MM.1S (cell line): Measurements from ENCODE around the gene A1BG.
"Not testable (repeated sequence)": the region's sequence is repeated elsewhere in the genome, so short reads cannot be mapped to it uniquely, and the experiment has no call there.

Source experiments
- DNase-seq: peaks from one replicate; pipeline ENCODE4 v3.0.0-alpha.2; 2015
- H2AFZ ChIP-seq: fragments of 300-600 bp; sonication (generic); 2 replicates; pipeline ENCODE4 v1.6.0; 2016; ENCODE audit warnings: antibody characterized with exemption, low read length
- H3F3A ChIP-seq: fragments of 300-600 bp; sonication (generic); 2 replicates; pipeline ENCODE4 v1.6.1; 2016; ENCODE audit warnings: mild to moderate bottlenecking, antibody characterized with exemption, low read length, moderate library complexity, mixed read lengths; ENCODE audit not compliant: insufficient read depth
- H3K27ac ChIP-seq: fragments of 300-600 bp; sonication (generic); 2 replicates; pipeline ENCODE4 v1.5.1; 2016; ENCODE audit warnings: mild to moderate bottlenecking, low read length
- H3K27me3 ChIP-seq: fragments of 300-600 bp; sonication (generic); replicated peaks from 2 replicates; pipeline ENCODE4 v1.6.0; 2016; ENCODE audit warnings: low read length; ENCODE audit not compliant: insufficient read depth
- H3K36me3 ChIP-seq: fragments of 300-600 bp; sonication (generic); replicated peaks from 2 replicates; pipeline ENCODE4 v1.6.1; 2016; ENCODE audit warnings: mild to moderate bottlenecking, low read length, mixed read lengths; ENCODE audit not compliant: insufficient read depth
- H3K4me1 ChIP-seq: fragments of 300-600 bp; sonication (generic); 2 replicates; pipeline ENCODE4 v1.6.1; 2016; ENCODE audit warnings: low read length, mixed read lengths
- H3K4me2 ChIP-seq: fragments of 300-600 bp; sonication (generic); 2 replicates; pipeline ENCODE4 v1.6.0; 2016; ENCODE audit warnings: low read depth, low read length
- H3K4me3 ChIP-seq: fragments of 300-600 bp; sonication (generic); 2 replicates; pipeline ENCODE4 v1.5.1; 2016; ENCODE audit warnings: low read length, mixed read lengths
- H3K79me2 ChIP-seq: fragments of 300-600 bp; sonication (generic); 2 replicates; pipeline ENCODE4 v1.6.1; 2016; ENCODE audit warnings: mixed run types, low read length, mixed read lengths
- H3K9ac ChIP-seq: fragments of 300-600 bp; sonication (generic); 2 replicates; pipeline ENCODE4 v1.6.1; 2016; ENCODE audit warnings: low read length, mixed read lengths
- H3K9me2 ChIP-seq: fragments of 300-600 bp; sonication (generic); replicated peaks from 2 replicates; pipeline ENCODE4 v1.6.1; 2016; ENCODE audit warnings: mild to moderate bottlenecking, low read length, mixed read lengths; ENCODE audit not compliant: insufficient read depth
- H3K9me3 ChIP-seq: fragments of 300-600 bp; sonication (generic); replicated peaks from 2 replicates; pipeline ENCODE4 v1.6.1; 2016; ENCODE audit warnings: mild to moderate bottlenecking, low read length, mixed read lengths; ENCODE audit not compliant: insufficient read depth
- H4K20me1 ChIP-seq: fragments of 300-600 bp; sonication (generic); 2 replicates; pipeline ENCODE4 v1.6.1; 2016; ENCODE audit warnings: mild to moderate bottlenecking, low read length, moderate library complexity, mixed read lengths; ENCODE audit not compliant: insufficient read depth
- EZH2 ChIP-seq: fragments of 300-600 bp; sonication (generic); optimal IDR thresholded peaks from 2 replicates; pipeline ENCODE3; 2017; ENCODE audit warnings: low read depth, mild to moderate bottlenecking, antibody characterized with exemption, low read length, mixed read lengths
- EZH2phosphoT487 ChIP-seq: fragments of 300-600 bp; sonication (generic); IDR thresholded peaks from 2 replicates; pipeline ENCODE4 v1.6.1; 2018; ENCODE audit warnings: antibody characterized with exemption, low read length
- TF ChIP-seq, protein P1 (sequence below): fragments of 300-600 bp; sonication (generic); IDR thresholded peaks from 2 replicates; pipeline ENCODE4 v1.5.1; 2016; ENCODE audit warnings: antibody characterized with exemption, low read length, mixed read lengths

A1BG gene

DNA sequence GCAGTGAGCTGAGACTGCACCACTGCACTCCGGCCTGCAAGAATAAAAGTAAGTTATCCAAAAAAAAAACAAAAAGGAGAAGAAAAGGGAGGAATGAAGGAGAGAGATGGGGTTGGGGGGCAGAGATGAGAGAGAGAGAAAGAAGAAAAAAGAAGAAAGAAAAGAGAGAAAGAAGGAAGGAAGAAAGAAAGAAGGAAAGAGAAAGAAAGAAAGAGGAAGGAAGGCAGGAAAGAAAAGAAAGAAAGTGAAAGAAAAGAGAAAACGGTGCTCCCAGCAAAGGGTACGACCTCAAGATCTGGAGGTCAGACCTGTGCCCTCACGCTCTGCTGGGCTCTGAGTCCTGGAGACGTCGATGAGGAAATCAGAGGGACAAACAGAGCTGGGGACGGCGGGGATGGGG, 3.7 kb downstream of the A1BG start:
- Histone ChIP-seq H3K4me3 (no peak overlapping the region), H3K4me1 (no peaks in the 10 kb centered on the region), H2AFZ (no peak overlapping the region), H3K4me2 (no peak overlapping the region), H3K9me3 (no peaks in the 10 kb centered on the region), H3K9me2 (no peaks in the 10 kb centered on the region), H3K36me3 (no peaks in the 10 kb centered on the region), H3K27me3 (no peaks in the 10 kb centered on the region), H3K79me2 (no peaks in the 10 kb centered on the region), H3K9ac (no peak overlapping the region), H3F3A (no peaks in the 10 kb centered on the region), H3K27ac (no peak overlapping the region), H4K20me1 (no peaks in the 10 kb centered on the region)
- no peak for TF ChIP-seq EZH2phosphoT487
- TF ChIP-seq, protein P1, sequence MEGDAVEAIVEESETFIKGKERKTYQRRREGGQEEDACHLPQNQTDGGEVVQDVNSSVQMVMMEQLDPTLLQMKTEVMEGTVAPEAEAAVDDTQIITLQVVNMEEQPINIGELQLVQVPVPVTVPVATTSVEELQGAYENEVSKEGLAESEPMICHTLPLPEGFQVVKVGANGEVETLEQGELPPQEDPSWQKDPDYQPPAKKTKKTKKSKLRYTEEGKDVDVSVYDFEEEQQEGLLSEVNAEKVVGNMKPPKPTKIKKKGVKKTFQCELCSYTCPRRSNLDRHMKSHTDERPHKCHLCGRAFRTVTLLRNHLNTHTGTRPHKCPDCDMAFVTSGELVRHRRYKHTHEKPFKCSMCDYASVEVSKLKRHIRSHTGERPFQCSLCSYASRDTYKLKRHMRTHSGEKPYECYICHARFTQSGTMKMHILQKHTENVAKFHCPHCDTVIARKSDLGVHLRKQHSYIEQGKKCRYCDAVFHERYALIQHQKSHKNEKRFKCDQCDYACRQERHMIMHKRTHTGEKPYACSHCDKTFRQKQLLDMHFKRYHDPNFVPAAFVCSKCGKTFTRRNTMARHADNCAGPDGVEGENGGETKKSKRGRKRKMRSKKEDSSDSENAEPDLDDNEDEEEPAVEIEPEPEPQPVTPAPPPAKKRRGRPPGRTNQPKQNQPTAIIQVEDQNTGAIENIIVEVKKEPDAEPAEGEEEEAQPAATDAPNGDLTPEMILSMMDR, result no peak
- TF ChIP-seq EZH2, result no peak
- no peak for DNase-seq

DNA sequence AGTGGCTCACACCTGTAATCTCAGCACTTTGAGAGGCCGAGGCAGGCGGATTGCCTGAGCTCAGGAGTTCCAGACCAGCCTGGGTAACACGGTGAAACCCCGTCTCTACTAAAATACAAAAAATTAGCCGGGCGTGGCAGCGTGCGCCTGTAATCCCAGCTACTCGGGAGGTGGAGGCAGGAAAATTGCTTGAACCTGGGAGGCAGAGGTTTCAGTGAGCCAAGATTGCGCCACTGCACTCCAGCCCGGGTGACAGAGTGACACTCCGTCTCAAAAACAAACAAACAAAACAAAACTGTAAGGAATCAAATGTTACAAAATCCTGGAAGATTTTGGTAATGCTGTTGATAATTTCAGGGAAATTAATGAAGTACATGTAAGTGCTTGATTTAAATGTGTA, 5.2 kb downstream of the A1BG start:
- H3K79me2 ChIP-seq, H3K9ac ChIP-seq, H3K4me1 ChIP-seq, H3K27ac ChIP-seq, DNase-seq, H3K4me2 ChIP-seq, H3K4me3 ChIP-seq, H3K36me3 ChIP-seq, H3F3A ChIP-seq, H3K9me2 ChIP-seq, H2AFZ ChIP-seq, H3K9me3 ChIP-seq, H4K20me1 ChIP-seq, H3K27me3 ChIP-seq: not testable (repeated sequence)

DNA sequence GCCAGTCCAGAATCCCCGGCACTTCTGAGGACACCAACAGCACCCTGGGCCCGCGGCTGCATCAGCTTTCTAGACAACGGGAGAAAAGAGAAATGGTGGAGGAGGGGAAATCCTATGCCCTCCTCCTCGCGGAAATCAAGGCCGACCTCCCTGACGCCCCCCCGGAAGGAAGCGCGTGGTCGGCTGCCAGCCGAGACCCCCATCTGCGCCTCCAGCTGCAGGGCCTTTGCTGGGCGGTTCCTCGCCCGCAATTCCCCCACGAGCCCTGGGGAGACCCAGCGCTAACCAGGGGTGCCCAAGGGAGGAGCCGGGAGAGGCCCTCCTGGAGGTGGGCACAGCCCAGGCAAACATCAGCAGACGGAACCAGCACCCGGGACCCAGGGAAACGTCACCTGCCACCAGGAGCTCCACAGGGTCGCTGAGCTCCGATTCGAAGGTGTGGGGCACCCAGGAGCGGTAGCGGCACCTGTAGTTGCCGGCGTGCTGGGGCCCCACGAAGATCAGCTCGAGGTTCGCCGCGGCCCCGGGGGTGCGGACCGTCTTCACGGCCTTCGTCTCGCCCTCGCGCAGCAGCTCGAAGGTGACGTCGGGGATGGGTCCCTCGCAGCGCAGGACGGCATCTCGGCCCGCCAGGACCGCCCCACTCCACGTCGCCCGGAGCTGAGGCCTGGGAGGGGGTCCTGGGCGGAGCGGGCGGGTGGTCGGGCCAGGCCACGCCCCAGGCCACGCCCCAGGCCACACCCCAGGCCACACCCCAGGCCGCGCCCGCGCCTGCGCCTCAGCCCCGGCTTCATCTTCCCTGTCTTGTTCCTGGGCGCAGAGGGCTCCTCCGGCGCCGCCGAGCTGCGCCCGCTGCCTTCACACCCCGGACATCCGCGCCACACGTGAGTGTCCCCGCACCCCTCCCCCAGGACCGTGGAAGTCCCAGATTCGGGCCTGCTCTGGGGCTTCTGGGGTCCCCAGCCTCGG, 6.0 kb downstream of the A1BG start:
- no peaks in the 10 kb centered on the region for H4K20me1 ChIP-seq
- H3K4me2 ChIP-seq, result no peak overlapping the region
- no peak for DNase-seq
- no peak overlapping the region for H3K9ac ChIP-seq
- no peaks in the 10 kb centered on the region for H3K9me3 ChIP-seq
- no peaks in the 10 kb centered on the region for H3K79me2 ChIP-seq
- no peak overlapping the region for H3K4me3 ChIP-seq
- no peaks in the 10 kb centered on the region for H3K36me3 ChIP-seq
- H2AFZ ChIP-seq, result no peak overlapping the region
- TF ChIP-seq EZH2 (no peak), EZH2phosphoT487 (no peak)
- TF ChIP-seq, protein P1, result no peak
- no peaks in the 10 kb centered on the region for H3K27me3 ChIP-seq
- no peak overlapping the region for H3K27ac ChIP-seq
- no peaks in the 10 kb centered on the region for H3K4me1 ChIP-seq
- H3K9me2 ChIP-seq, result no peaks in the 10 kb centered on the region
- H3F3A ChIP-seq, result no peaks in the 10 kb centered on the region

DNA sequence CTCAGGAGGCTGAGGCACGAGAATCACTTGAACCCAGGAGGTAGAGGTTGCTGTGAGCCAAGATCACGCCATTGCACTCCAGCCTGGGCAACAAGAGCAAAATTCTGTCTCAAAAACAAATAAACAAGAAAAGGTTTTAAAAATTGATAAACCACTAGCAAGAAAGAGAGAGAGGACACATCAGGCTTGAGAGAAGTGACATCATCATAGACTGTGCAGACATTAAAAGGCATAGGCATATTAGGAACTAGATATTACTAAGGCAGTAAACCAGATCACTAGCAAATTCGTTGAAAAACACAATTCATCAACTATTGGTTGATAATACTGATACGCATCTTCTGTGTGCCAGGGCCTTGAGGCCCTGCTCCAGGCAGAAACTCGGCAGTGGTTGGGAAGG, 7.7 kb downstream of the A1BG start:
- no peaks in the 10 kb centered on the region for H3K36me3 ChIP-seq
- H4K20me1 ChIP-seq, result no peaks in the 10 kb centered on the region
- no peak overlapping the region for H3K4me3 ChIP-seq
- DNase-seq, result no peak
- H3K27ac ChIP-seq, result no peak overlapping the region
- no peak overlapping the region for H3K4me2 ChIP-seq
- no peak overlapping the region for H2AFZ ChIP-seq
- no peaks in the 10 kb centered on the region for H3F3A ChIP-seq
- no peaks in the 10 kb centered on the region for H3K79me2 ChIP-seq
- H3K9me2 ChIP-seq, result no peaks in the 10 kb centered on the region
- no peaks in the 10 kb centered on the region for H3K9me3 ChIP-seq
- TF ChIP-seq, protein P1, result no peak
- TF ChIP-seq EZH2phosphoT487 (no peak), EZH2 (no peak)
- no peaks in the 10 kb centered on the region for H3K27me3 ChIP-seq
- no peaks in the 10 kb centered on the region for H3K4me1 ChIP-seq
- H3K9ac ChIP-seq, result no peak overlapping the region
